Measurements from ENCODE around the gene ADAMTS17.

GRCh38 chr15:100124361-100124760 lies 217.4 kb downstream of the ADAMTS17 start:
- no peak for TF ChIP-seq CTCF (conservative IDR thresholded peaks at IDR 0.05; ENCODE audit: low read length)
- no peak for TF ChIP-seq EZH2phosphoT487 (IDR thresholded peaks at IDR 0.05; ENCODE audit: borderline replicate concordance)
